Neural progenitor cell (in vitro differentiated cells): ENCODE measurements around the gene CPB1. TPM values are rescaled to one million over a fixed set of nuclear protein-coding genes. Genes with fewer than 3 reads are reported as not detected.

Experiments
- DNase-seq: peaks from one replicate; pipeline ENCODE4 v3.0.0-alpha.2; 2016; ENCODE audit warnings: low spot score
- H2AFZ ChIP-seq: fragments of 200-600 bp; sonication (generic); replicated peaks from 2 replicates; pipeline ENCODE4 v1.6.1; 2016; ENCODE audit warnings: antibody characterized with exemption
- H3F3A ChIP-seq: fragments of 200-600 bp; sonication (generic); 2 replicates; pipeline ENCODE4 v1.6.1; 2016; ENCODE audit warnings: antibody characterized with exemption, low read depth
- H3K27ac ChIP-seq: fragments of 200-600 bp; sonication (generic); 2 replicates; pipeline ENCODE4 v1.5.1; 2016; ENCODE audit warnings: mild to moderate bottlenecking
- H3K27me3 ChIP-seq: fragments of 200-600 bp; sonication (generic); 2 replicates; pipeline ENCODE4 v1.6.1; 2016; ENCODE audit warnings: mild to moderate bottlenecking, moderate library complexity
- H3K36me3 ChIP-seq: fragments of 200-600 bp; sonication (generic); 2 replicates; pipeline ENCODE4 v1.5.1; 2016
- H3K4me1 ChIP-seq: fragments of 200-600 bp; sonication (generic); 2 replicates; pipeline ENCODE4 v1.6.1; 2016; ENCODE audit warnings: mixed run types
- H3K4me2 ChIP-seq: fragments of 200-600 bp; sonication (generic); 2 replicates; pipeline ENCODE4 v1.6.1; 2016
- H3K4me3 ChIP-seq: fragments of 200-600 bp; sonication (generic); 2 replicates; pipeline ENCODE4 v1.5.1; 2016
- H3K79me2 ChIP-seq: fragments of 200-600 bp; sonication (generic); 2 replicates; pipeline ENCODE4 v1.6.1; 2016; ENCODE audit warnings: low read depth
- H3K9ac ChIP-seq: fragments of 200-600 bp; sonication (generic); 2 replicates; pipeline ENCODE4 v1.6.1; 2016
- H3K9me3 ChIP-seq: fragments of 200-600 bp; sonication (generic); 2 replicates; pipeline ENCODE4 v1.5.1; 2016; ENCODE audit warnings: low read depth
- H4K20me1 ChIP-seq: fragments of 200-600 bp; sonication (generic); 2 replicates; pipeline ENCODE4 v1.6.1; 2016; ENCODE audit warnings: low read depth
- H3K27ac Mint-ChIP-seq: 3 replicates; pipeline ENCODE4 v1.8.0; 2021; ENCODE audit warnings: mixed read lengths
- H3K27me3 Mint-ChIP-seq: 2 replicates; pipeline ENCODE4 v1.8.0; 2022; ENCODE audit warnings: low read depth, mild to moderate bottlenecking, inconsistent platforms, moderate library complexity, mixed read lengths; ENCODE audit not compliant: insufficient read depth
- H3K36me3 Mint-ChIP-seq: 3 replicates; pipeline ENCODE4 v1.8.0; 2021; ENCODE audit warnings: mixed read lengths
- H3K4me1 Mint-ChIP-seq: 3 replicates; pipeline ENCODE4 v1.8.0; 2021; ENCODE audit warnings: mixed read lengths
- H3K4me3 Mint-ChIP-seq: 3 replicates; pipeline ENCODE4 v1.8.0; 2021; ENCODE audit warnings: mild to moderate bottlenecking, moderate library complexity, mixed read lengths
- H3K9me3 Mint-ChIP-seq: 3 replicates; pipeline ENCODE4 v1.8.0; 2020; ENCODE audit warnings: mixed read lengths
- CTCF ChIP-seq: fragments of 200-600 bp; sonication (generic); IDR thresholded peaks from 2 replicates; pipeline ENCODE4 v1.5.1; 2017; ENCODE audit warnings: antibody characterized with exemption, mild to moderate bottlenecking
- EZH2 ChIP-seq: fragments of 200-600 bp; sonication (generic); IDR thresholded peaks from 2 replicates; pipeline ENCODE4 v1.6.1; 2017; ENCODE audit warnings: antibody characterized with exemption, mild to moderate bottlenecking, moderate library complexity
- EZH2phosphoT487 ChIP-seq: fragments of 200-600 bp; sonication (generic); IDR thresholded peaks from 2 replicates; pipeline ENCODE4 v1.6.1; 2017; ENCODE audit warnings: antibody characterized with exemption
- total RNA-seq: library from RNA; depleted of rRNA; stranded (reverse); fragments of >200 nt; gene quantifications from 2 replicates; pipeline ENCODE4 v1.2.3, GENCODE V29; 2015; ENCODE audit warnings: low replicate concordance

Gene CPB1
- total RNA-seq, 1 donor from 2014 or later, result not detected

GRCh38 chr3:148896062-148896461 lies 68.5 kb downstream of the CPB1 start:
- H3K9ac ChIP-seq, result no peak overlapping the region
- TF ChIP-seq EZH2 (no peak), EZH2phosphoT487 (no peak), CTCF (no peak)
- Mint-ChIP-seq H3K9me3 (no peaks in the 10 kb centered on the region), H3K27ac (no peak overlapping the region), H3K4me1 (no peaks in the 10 kb centered on the region), H3K4me3 (no peak overlapping the region), H3K27me3 (no peaks in the 10 kb centered on the region), H3K36me3 (no peaks in the 10 kb centered on the region)
- H3K79me2 ChIP-seq, result no peaks in the 10 kb centered on the region
- H2AFZ ChIP-seq, result no peak overlapping the region
- no peak overlapping the region for H3K27ac ChIP-seq
- H3K9me3 ChIP-seq, result no peaks in the 10 kb centered on the region
- H3F3A ChIP-seq, result no peaks in the 10 kb centered on the region
- no peaks in the 10 kb centered on the region for H3K36me3 ChIP-seq
- no peak for DNase-seq
- no peaks in the 10 kb centered on the region for H3K27me3 ChIP-seq
- H4K20me1 ChIP-seq, result no peaks in the 10 kb centered on the region
- no peak overlapping the region for H3K4me2 ChIP-seq
- H3K4me1 ChIP-seq, result no peaks in the 10 kb centered on the region
- H3K4me3 ChIP-seq, result no peak overlapping the region

- H3K4me3 Mint-ChIP-seq, result no peak overlapping the region
- Histone ChIP-seq H3F3A (no peaks in the 10 kb centered on the region), H2AFZ (no peak overlapping the region), H3K4me2 (no peak overlapping the region), H3K9me3 (no peaks in the 10 kb centered on the region), H3K9ac (no peak overlapping the region), H4K20me1 (no peaks in the 10 kb centered on the region), H3K36me3 (no peaks in the 10 kb centered on the region), H3K4me3 (no peak overlapping the region), H3K27ac (no peak overlapping the region), H3K79me2 (no peaks in the 10 kb centered on the region), H3K27me3 (no peaks in the 10 kb centered on the region), H3K4me1 (no peaks in the 10 kb centered on the region)
- TF ChIP-seq EZH2 (no peak), CTCF (no peak), EZH2phosphoT487 (no peak)
- H3K27me3 Mint-ChIP-seq, result no peaks in the 10 kb centered on the region
- no peak for DNase-seq
- peaks cover 5% of the 10 kb centered on the region for H3K4me1 Mint-ChIP-seq
- no peaks in the 10 kb centered on the region for H3K9me3 Mint-ChIP-seq
- H3K36me3 Mint-ChIP-seq, result no peaks in the 10 kb centered on the region
- H3K27ac Mint-ChIP-seq, result no peak overlapping the region
Observed at GRCh38 chr3:148901987-148902791, 74.6 kb downstream of the CPB1 start.

- Mint-ChIP-seq H3K27me3 (no peaks in the 10 kb centered on the region), H3K27ac (no peak overlapping the region), H3K36me3 (no peaks in the 10 kb centered on the region), H3K4me1 (peaks cover 5% of the 10 kb centered on the region), H3K4me3 (no peak overlapping the region), H3K9me3 (no peaks in the 10 kb centered on the region)
- no peak for DNase-seq
- TF ChIP-seq EZH2 (no peak), EZH2phosphoT487 (no peak), CTCF (no peak)
- Histone ChIP-seq H3F3A (no peaks in the 10 kb centered on the region), H3K27me3 (no peaks in the 10 kb centered on the region), H2AFZ (no peak overlapping the region), H3K4me3 (no peak overlapping the region), H3K4me1 (no peaks in the 10 kb centered on the region), H3K79me2 (no peaks in the 10 kb centered on the region), H3K27ac (no peak overlapping the region), H3K36me3 (no peaks in the 10 kb centered on the region), H4K20me1 (no peaks in the 10 kb centered on the region), H3K4me2 (no peak overlapping the region), H3K9ac (no peak overlapping the region), H3K9me3 (no peaks in the 10 kb centered on the region)
Observed at GRCh38 chr3:148903022-148903442, 75.4 kb downstream of the CPB1 start.
